HCT116 (cell line): ENCODE data around the gene JDP2. TPM values are rescaled to one million over a fixed set of nuclear protein-coding genes. Genes with fewer than 3 reads are reported as not detected.

ENCODE experiments used
- ATAC-seq: fragments of 200-7000 bp; cut with Tn5 transposase; 2 replicates; pipeline ENCODE4 v1.9.1; 2020; ENCODE audit warnings: mild to moderate bottlenecking, moderate library complexity
- BruUV-seq: library from RNA; stranded (reverse); fragments of 400-500 nt; replicated peaks from 2 replicates; lab custom pipeline; 2021; lab: Mats Ljungman, UMichigan
- CTCF ChIA-PET: fragments of 300-600 bp; sonication (Branson Sonifier 250); formaldehyde crosslinking; loops from one replicate; lab custom pipeline; 2021; ENCODE audit warnings: antibody characterized with exemption; lab: Charles Lee
- POLR2A ChIA-PET: fragments of 300-600, 350-600 bp; sonication (Branson Sonifier 250); formaldehyde crosslinking; loops from one replicate; lab custom pipeline; 2021; ENCODE audit warnings: antibody characterized with exemption; lab: Charles Lee
- RAD21 ChIA-PET, 2 experiments: fragments of 300-600 bp; sonication (Branson Sonifier 250); formaldehyde crosslinking; loops; one replicate each; lab custom pipeline; 2023; ENCODE audit warnings: low total read pairs in 2 of 2; ENCODE audit not compliant: uncharacterized antibody in 2 of 2, unreplicated experiment in 2 of 2, low non-redundant PET in 1 of 2; lab: Charles Lee
- DNase-seq: peaks from one replicate; pipeline ENCODE4 v3.0.0-alpha.2; 2010; ENCODE audit warnings: low read depth, low spot score
- H2AFZ ChIP-seq: fragments of 200-600 bp; shearing (Covaris generic), sonication (generic); 2 replicates; pipeline ENCODE4 v1.6.1; 2017; ENCODE audit warnings: low read depth, mixed run types, mixed read lengths, antibody characterized with exemption, low read length; ENCODE audit not compliant: poor library complexity, severe bottlenecking
- H3K27ac ChIP-seq: 2 replicates; pipeline ENCODE4 v1.5.1; 2012; ENCODE audit warnings: low read depth, low read length
- H3K27me3 ChIP-seq: fragments of 200-600 bp; sonication (generic); 2 replicates; pipeline ENCODE4 v1.6.1; 2016; ENCODE audit warnings: mixed run types, low read length, mixed read lengths; ENCODE audit not compliant: insufficient read depth
- H3K36me3 ChIP-seq, 2 experiments: fragments of 200-500 bp in 1 of 2; fragments of 200-600 bp in 1 of 2; sonication (Bioruptor generic) in 1 of 2; sonication (generic) in 1 of 2; 2 replicates each; pipeline versions ENCODE4 v1.5.1 to v1.6.1; 2014 to 2016; ENCODE audit warnings: low read length in 2 of 2, inconsistent platforms in 1 of 2, mixed read lengths in 1 of 2, mixed run types in 1 of 2; ENCODE audit not compliant: insufficient read depth in 2 of 2, control insufficient read depth in 1 of 2
- H3K4me1 ChIP-seq, 2 experiments: fragments of 200-600 bp in 1 of 2; sonication (generic) in 1 of 2; 2 replicates each; pipeline versions ENCODE4 v1.5.1 to v1.6.1; 2012 to 2017; ENCODE audit warnings: low read length in 2 of 2, inconsistent platforms in 1 of 2, mild to moderate bottlenecking in 1 of 2, mixed read lengths in 1 of 2, mixed run types in 1 of 2, moderate library complexity in 1 of 2; ENCODE audit not compliant: insufficient read depth in 2 of 2, control insufficient read depth in 1 of 2
- H3K4me2 ChIP-seq: fragments of 200-600 bp; sonication (generic); 2 replicates; pipeline ENCODE4 v1.6.1; 2017; ENCODE audit warnings: mixed run types, low read length, mixed read lengths
- H3K4me3 ChIP-seq, 2 experiments: fragments of 200-600 bp in 1 of 2; sonication (generic) in 1 of 2; replicated peaks in 1 of 2; 2 replicates each; pipeline ENCODE4 v1.5.1; 2011 to 2016; ENCODE audit warnings: low read length in 2 of 2, control low read depth in 1 of 2, low read depth in 1 of 2, mild to moderate bottlenecking in 1 of 2, mixed read lengths in 1 of 2, mixed run types in 1 of 2
- H3K79me2 ChIP-seq: fragments of 200-600 bp; sonication (generic); 2 replicates; pipeline ENCODE4 v1.6.1; 2017; ENCODE audit warnings: mild to moderate bottlenecking, mixed run types, low read length, moderate library complexity, mixed read lengths; ENCODE audit not compliant: insufficient read depth
- H3K9ac ChIP-seq: fragments of 200-600 bp; sonication (generic); 2 replicates; pipeline ENCODE4 v1.6.1; 2016; ENCODE audit warnings: low read length, mixed read lengths
- H3K9me2 ChIP-seq: fragments of 200-600 bp; sonication (generic), shearing (Covaris generic); 2 replicates; pipeline ENCODE4 v1.6.1; 2017; ENCODE audit warnings: mixed run types, mild to moderate bottlenecking, moderate library complexity; ENCODE audit not compliant: insufficient read depth
- H3K9me3 ChIP-seq, 2 experiments: fragments of 200-500 bp in 1 of 2; fragments of 200-600 bp in 1 of 2; sonication (Bioruptor generic) in 1 of 2; sonication (generic) in 1 of 2; 2 replicates each; pipeline ENCODE4 v1.6.1; 2014 to 2017; ENCODE audit warnings: low read length in 2 of 2, mixed read lengths in 2 of 2, inconsistent platforms in 1 of 2, low read depth in 1 of 2, mild to moderate bottlenecking in 1 of 2, mixed run types in 1 of 2, moderate library complexity in 1 of 2; ENCODE audit not compliant: control insufficient read depth in 1 of 2, insufficient read depth in 1 of 2
- H4K20me1 ChIP-seq: fragments of 200-600 bp; sonication (generic), shearing (Covaris generic); 2 replicates; pipeline ENCODE4 v1.6.1; 2017; ENCODE audit warnings: mixed run types, mild to moderate bottlenecking, moderate library complexity; ENCODE audit not compliant: insufficient read depth
- CBX3 ChIP-seq: IDR thresholded peaks from 2 replicates; pipeline ENCODE4 v1.6.1; 2012; ENCODE audit warnings: low read depth
- EZH2 ChIP-seq: fragments of 200-600 bp; sonication (generic); IDR thresholded peaks from 2 replicates; pipeline ENCODE4 v1.6.1; 2017; ENCODE audit warnings: antibody characterized with exemption, mixed run types
- FOSL1 ChIP-seq: IDR thresholded peaks from 2 replicates; pipeline ENCODE4 v1.6.1; 2012; ENCODE audit warnings: low read depth
- SRF ChIP-seq: IDR thresholded peaks from 2 replicates; pipeline ENCODE4 v1.6.1; 2012; ENCODE audit warnings: low read depth
- YY1 ChIP-seq: IDR thresholded peaks from 2 replicates; pipeline ENCODE4 v1.6.1; 2011; ENCODE audit warnings: low read length, low read depth, moderate library complexity, mild to moderate bottlenecking; ENCODE audit not compliant: insufficient replicate concordance; ENCODE audit errors: extremely low read depth
- ZNF274 ChIP-seq: fragments of 200-500 bp; sonication (Bioruptor generic); IDR thresholded peaks from 2 replicates; pipeline ENCODE4 v1.6.1; 2014; ENCODE audit warnings: mild to moderate bottlenecking, low read depth, low read length, inconsistent platforms
- intact Hi-C: fragments of 100-400 bp; cut with micrococcal nuclease; formaldehyde crosslinking; loops from 2 replicates; pipeline ENCODE4 v1.10.0; 2022
- total RNA-seq: library from RNA; stranded (reverse); gene quantifications from one replicate; pipeline ENCODE4 v1.2.1, GENCODE V29; 2021; ENCODE audit not compliant: unreplicated experiment
- TF ChIP-seq, protein P1 (sequence below), 3 experiments: fragments of 200-600 bp in 1 of 3; sonication (generic) in 1 of 3; IDR thresholded peaks in 2 of 3; conservative IDR thresholded peaks in 1 of 3; 2 replicates each; pipeline ENCODE4 v1.5.1; 2012 to 2017; ENCODE audit warnings: low read depth in 2 of 3, low read length in 2 of 3, antibody characterized with exemption in 1 of 3, borderline replicate concordance in 1 of 3, control low read depth in 1 of 3, mild to moderate bottlenecking in 1 of 3, mixed read lengths in 1 of 3, mixed run types in 1 of 3, moderate library complexity in 1 of 3; ENCODE audit not compliant: insufficient read depth in 1 of 3
- TF ChIP-seq, protein P2 (sequence below): IDR thresholded peaks from 2 replicates; pipeline ENCODE4 v1.6.1; 2012; ENCODE audit warnings: low read depth

Gene JDP2
- total RNA-seq, 1 experiment from 2014 or later = 25.4 TPM

DNA sequence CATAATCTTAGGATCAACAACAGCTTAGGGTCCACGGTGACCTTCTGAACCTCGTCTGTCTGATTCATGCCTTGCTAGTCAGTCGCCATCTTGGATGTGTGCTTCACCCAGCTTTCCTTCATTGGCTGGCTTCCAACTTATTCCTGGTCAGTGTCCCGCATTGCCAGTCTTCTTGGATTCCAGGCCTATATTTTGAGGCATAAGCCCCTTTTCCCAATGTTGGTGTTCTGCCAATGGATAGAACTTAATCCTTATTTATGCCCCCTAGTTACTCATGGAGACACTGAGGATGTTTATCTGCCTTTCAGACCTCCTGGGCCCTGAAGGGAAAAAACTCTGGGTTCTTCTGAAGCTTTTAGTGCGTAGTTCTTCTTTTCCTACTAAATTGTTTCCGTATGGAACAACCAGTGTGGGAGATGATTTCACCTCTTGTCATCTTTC lies 5.8 kb downstream of the JDP2 start (continued):
- TF ChIP-seq EZH2 (no peak), SRF (no peak), CBX3 (no peak), YY1 (no peak), ZNF274 (no peak)
- TF ChIP-seq, protein P1, sequence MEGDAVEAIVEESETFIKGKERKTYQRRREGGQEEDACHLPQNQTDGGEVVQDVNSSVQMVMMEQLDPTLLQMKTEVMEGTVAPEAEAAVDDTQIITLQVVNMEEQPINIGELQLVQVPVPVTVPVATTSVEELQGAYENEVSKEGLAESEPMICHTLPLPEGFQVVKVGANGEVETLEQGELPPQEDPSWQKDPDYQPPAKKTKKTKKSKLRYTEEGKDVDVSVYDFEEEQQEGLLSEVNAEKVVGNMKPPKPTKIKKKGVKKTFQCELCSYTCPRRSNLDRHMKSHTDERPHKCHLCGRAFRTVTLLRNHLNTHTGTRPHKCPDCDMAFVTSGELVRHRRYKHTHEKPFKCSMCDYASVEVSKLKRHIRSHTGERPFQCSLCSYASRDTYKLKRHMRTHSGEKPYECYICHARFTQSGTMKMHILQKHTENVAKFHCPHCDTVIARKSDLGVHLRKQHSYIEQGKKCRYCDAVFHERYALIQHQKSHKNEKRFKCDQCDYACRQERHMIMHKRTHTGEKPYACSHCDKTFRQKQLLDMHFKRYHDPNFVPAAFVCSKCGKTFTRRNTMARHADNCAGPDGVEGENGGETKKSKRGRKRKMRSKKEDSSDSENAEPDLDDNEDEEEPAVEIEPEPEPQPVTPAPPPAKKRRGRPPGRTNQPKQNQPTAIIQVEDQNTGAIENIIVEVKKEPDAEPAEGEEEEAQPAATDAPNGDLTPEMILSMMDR (IDR thresholded peaks at IDR 0.05 in 2 of 3, conservative IDR thresholded peaks at IDR 0.05 in 1 of 3; ENCODE audit: borderline replicate concordance in 1 of 3, insufficient read depth in 1 of 3, low read depth in 2 of 3, low read length in 2 of 3) = no peak

DNA sequence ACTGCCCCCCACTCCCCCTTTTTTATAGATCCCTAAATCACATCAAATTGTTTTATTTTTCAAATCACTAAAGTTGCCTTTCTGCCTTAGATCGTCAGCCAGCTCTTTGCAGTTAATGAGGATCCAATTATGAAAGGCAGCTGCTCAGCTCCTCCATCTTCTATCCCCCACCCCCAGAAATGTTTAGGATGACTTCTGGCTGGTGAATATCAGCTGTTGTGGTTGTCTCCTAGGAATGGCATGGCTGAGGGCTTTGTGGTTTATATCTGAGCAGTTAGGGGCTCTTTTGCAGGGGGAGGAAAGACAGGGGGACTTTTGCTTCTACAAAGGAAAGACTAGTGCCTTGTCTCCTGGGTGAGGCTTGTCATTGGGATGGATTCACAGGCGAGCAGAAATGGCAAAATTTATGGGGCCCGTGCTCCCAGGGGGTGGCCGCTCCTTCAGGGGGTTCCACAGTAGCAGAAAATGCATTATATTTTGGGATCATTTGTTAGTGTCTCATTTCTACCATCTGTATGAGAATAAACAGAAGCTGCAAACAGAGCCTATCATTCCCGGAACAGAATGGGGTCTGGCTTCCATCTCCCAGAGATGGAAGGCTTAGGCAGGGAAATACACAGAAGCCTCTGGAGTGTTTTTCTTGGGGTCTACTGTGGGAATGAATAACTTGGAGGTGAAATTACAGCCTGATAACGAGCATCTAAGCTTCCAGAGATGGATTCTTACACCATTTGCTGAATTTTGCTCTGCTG lies 6.5 kb downstream of the JDP2 start:
- ChIA-PET CTCF (no interaction called here), POLR2A (no interaction called here), RAD21 (no interaction called here)
- no TSS peak for BruUV-seq
- Histone ChIP-seq H3K4me3 (no peak overlapping the region), H3K27ac (no peak overlapping the region), H2AFZ (no peak overlapping the region), H3K9me3 (no peaks in the 10 kb centered on the region), H3K27me3 (no peaks in the 10 kb centered on the region), H3K36me3 (0 out of 4 replicates have a peak, but pooled peaks cover 0 to 2% of the 10 kb centered on the region in 2 experiments), H3K79me2 (no peaks in the 10 kb centered on the region), H3K4me1 (peaks cover 0 to 5% of the 10 kb centered on the region in 2 experiments; a peak in 2 of 4 replicates), H3K4me2 (no peak overlapping the region), H3K9me2 (no peaks in the 10 kb centered on the region), H3K9ac (no peak overlapping the region), H4K20me1 (no peaks in the 10 kb centered on the region)
- intact Hi-C loops = no loop called here
- no peak for DNase-seq
- TF ChIP-seq, protein P2, sequence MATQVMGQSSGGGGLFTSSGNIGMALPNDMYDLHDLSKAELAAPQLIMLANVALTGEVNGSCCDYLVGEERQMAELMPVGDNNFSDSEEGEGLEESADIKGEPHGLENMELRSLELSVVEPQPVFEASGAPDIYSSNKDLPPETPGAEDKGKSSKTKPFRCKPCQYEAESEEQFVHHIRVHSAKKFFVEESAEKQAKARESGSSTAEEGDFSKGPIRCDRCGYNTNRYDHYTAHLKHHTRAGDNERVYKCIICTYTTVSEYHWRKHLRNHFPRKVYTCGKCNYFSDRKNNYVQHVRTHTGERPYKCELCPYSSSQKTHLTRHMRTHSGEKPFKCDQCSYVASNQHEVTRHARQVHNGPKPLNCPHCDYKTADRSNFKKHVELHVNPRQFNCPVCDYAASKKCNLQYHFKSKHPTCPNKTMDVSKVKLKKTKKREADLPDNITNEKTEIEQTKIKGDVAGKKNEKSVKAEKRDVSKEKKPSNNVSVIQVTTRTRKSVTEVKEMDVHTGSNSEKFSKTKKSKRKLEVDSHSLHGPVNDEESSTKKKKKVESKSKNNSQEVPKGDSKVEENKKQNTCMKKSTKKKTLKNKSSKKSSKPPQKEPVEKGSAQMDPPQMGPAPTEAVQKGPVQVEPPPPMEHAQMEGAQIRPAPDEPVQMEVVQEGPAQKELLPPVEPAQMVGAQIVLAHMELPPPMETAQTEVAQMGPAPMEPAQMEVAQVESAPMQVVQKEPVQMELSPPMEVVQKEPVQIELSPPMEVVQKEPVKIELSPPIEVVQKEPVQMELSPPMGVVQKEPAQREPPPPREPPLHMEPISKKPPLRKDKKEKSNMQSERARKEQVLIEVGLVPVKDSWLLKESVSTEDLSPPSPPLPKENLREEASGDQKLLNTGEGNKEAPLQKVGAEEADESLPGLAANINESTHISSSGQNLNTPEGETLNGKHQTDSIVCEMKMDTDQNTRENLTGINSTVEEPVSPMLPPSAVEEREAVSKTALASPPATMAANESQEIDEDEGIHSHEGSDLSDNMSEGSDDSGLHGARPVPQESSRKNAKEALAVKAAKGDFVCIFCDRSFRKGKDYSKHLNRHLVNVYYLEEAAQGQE = no peak
- TF ChIP-seq FOSL1 (no peak), CBX3 (no peak)
- ATAC-seq = no peak
